Panc1 (cell line): ENCODE data around the gene CHST11.

ENCODE experiments used
- POLR2AphosphoS5 ChIP-seq: IDR thresholded peaks from 2 replicates; pipeline ENCODE4 v1.6.1; 2012; ENCODE audit warnings: mild to moderate bottlenecking, low read depth, low read length, moderate library complexity
- SIN3A ChIP-seq: IDR thresholded peaks from 2 replicates; pipeline ENCODE4 v1.6.1; 2012; ENCODE audit warnings: low read depth, mild to moderate bottlenecking, low read length, moderate library complexity, borderline replicate concordance; ENCODE audit not compliant: insufficient read depth
- TCF7L2 ChIP-seq: IDR thresholded peaks from 2 replicates; pipeline ENCODE4 v1.6.1; 2011; ENCODE audit warnings: mild to moderate bottlenecking, low read depth, low read length, inconsistent platforms
- TF ChIP-seq, protein P1 (sequence below), 2 experiments: IDR thresholded peaks; 2 replicates each; pipeline ENCODE4 v1.6.1; 2011 to 2012; ENCODE audit warnings: low read depth in 2 of 2, control low read depth in 1 of 2, low read length in 1 of 2, mild to moderate bottlenecking in 1 of 2, moderate library complexity in 1 of 2; ENCODE audit not compliant: insufficient read depth in 1 of 2
- TF ChIP-seq, protein P2 (sequence below): fragments of 450-650 bp; IDR thresholded peaks from 2 replicates; pipeline ENCODE4 v1.5.1; 2017; ENCODE audit warnings: mild to moderate bottlenecking

DNA sequence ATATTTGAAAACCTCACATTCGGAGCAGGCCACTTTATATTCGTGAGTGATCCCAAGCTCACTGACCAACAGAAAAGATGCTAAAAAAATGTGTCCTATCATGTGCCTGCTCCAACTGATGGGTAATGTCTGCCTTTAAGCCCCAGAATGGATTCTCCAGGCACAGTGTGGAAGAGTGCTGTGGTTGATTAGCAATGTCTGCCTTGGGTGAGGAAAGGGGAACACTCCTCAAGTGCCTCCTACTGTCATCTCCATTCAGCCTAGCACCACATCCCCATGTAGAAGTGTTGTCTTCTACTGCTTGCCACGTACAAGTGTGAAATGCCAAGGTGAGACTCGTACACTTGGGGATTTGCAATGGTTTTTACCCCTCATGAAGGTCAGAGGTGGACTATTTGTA lies 302.0 kb downstream of the CHST11 start:
- TF ChIP-seq POLR2AphosphoS5 (no peak), SIN3A (no peak), TCF7L2 (no peak)
- TF ChIP-seq, protein P1, sequence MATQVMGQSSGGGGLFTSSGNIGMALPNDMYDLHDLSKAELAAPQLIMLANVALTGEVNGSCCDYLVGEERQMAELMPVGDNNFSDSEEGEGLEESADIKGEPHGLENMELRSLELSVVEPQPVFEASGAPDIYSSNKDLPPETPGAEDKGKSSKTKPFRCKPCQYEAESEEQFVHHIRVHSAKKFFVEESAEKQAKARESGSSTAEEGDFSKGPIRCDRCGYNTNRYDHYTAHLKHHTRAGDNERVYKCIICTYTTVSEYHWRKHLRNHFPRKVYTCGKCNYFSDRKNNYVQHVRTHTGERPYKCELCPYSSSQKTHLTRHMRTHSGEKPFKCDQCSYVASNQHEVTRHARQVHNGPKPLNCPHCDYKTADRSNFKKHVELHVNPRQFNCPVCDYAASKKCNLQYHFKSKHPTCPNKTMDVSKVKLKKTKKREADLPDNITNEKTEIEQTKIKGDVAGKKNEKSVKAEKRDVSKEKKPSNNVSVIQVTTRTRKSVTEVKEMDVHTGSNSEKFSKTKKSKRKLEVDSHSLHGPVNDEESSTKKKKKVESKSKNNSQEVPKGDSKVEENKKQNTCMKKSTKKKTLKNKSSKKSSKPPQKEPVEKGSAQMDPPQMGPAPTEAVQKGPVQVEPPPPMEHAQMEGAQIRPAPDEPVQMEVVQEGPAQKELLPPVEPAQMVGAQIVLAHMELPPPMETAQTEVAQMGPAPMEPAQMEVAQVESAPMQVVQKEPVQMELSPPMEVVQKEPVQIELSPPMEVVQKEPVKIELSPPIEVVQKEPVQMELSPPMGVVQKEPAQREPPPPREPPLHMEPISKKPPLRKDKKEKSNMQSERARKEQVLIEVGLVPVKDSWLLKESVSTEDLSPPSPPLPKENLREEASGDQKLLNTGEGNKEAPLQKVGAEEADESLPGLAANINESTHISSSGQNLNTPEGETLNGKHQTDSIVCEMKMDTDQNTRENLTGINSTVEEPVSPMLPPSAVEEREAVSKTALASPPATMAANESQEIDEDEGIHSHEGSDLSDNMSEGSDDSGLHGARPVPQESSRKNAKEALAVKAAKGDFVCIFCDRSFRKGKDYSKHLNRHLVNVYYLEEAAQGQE (IDR thresholded peaks at IDR 0.05; ENCODE audit: insufficient read depth in 1 of 2, low read depth in 2 of 2, low read length in 1 of 2): no peak
- TF ChIP-seq, protein P2, sequence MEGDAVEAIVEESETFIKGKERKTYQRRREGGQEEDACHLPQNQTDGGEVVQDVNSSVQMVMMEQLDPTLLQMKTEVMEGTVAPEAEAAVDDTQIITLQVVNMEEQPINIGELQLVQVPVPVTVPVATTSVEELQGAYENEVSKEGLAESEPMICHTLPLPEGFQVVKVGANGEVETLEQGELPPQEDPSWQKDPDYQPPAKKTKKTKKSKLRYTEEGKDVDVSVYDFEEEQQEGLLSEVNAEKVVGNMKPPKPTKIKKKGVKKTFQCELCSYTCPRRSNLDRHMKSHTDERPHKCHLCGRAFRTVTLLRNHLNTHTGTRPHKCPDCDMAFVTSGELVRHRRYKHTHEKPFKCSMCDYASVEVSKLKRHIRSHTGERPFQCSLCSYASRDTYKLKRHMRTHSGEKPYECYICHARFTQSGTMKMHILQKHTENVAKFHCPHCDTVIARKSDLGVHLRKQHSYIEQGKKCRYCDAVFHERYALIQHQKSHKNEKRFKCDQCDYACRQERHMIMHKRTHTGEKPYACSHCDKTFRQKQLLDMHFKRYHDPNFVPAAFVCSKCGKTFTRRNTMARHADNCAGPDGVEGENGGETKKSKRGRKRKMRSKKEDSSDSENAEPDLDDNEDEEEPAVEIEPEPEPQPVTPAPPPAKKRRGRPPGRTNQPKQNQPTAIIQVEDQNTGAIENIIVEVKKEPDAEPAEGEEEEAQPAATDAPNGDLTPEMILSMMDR: no peak
